GM23338 (cell line): ENCODE results near the gene NIT1. TPM values are rescaled to one million over a fixed set of nuclear protein-coding genes. Genes with fewer than 3 reads are reported as not detected.

Source experiments
- ATAC-seq: fragments of 200-7000 bp; cut with Tn5 transposase; 3 replicates; pipeline ENCODE4 v1.9.1; 2020
- DNase-seq: peaks from one replicate; pipeline ENCODE4 v3.0.0-alpha.2; 2015; ENCODE audit warnings: low spot score
- H2AFZ ChIP-seq: fragments of 200-600 bp; sonication (generic); 2 replicates; pipeline ENCODE4 v1.8.0; 2016; ENCODE audit warnings: antibody characterized with exemption, mild to moderate bottlenecking, moderate library complexity
- H3F3A ChIP-seq: fragments of 200-600 bp; sonication (generic); replicated peaks from 2 replicates; pipeline ENCODE4 v1.8.0; 2017; ENCODE audit warnings: antibody characterized with exemption, mixed run types, low read depth
- H3K27ac ChIP-seq: fragments of 200-600 bp; sonication (generic); 2 replicates; pipeline ENCODE4 v1.6.1; 2016; ENCODE audit warnings: low read depth
- H3K27me3 ChIP-seq: fragments of 200-600 bp; sonication (generic); 2 replicates; pipeline ENCODE4 v1.8.0; 2016; ENCODE audit warnings: mild to moderate bottlenecking, mixed run types, moderate library complexity; ENCODE audit not compliant: insufficient read depth
- H3K36me3 ChIP-seq: fragments of 200-600 bp; sonication (generic); 2 replicates; pipeline ENCODE4 v1.8.0; 2016; ENCODE audit warnings: mild to moderate bottlenecking; ENCODE audit not compliant: insufficient read depth
- H3K4me1 ChIP-seq: fragments of 200-600 bp; sonication (generic); 2 replicates; pipeline ENCODE4 v1.8.0; 2016; ENCODE audit warnings: mild to moderate bottlenecking, moderate library complexity; ENCODE audit not compliant: insufficient read depth
- H3K4me2 ChIP-seq: fragments of 200-600 bp; sonication (generic); 2 replicates; pipeline ENCODE4 v1.7.1; 2017; ENCODE audit warnings: mixed run types
- H3K4me3 ChIP-seq: fragments of 200-600 bp; sonication (generic); 2 replicates; pipeline ENCODE4 v1.6.1; 2016; ENCODE audit warnings: mixed run types
- H3K79me2 ChIP-seq: fragments of 200-600 bp; sonication (generic); replicated peaks from 2 replicates; pipeline ENCODE4 v1.8.0; 2017; ENCODE audit warnings: mild to moderate bottlenecking; ENCODE audit not compliant: insufficient read depth
- H3K9me2 ChIP-seq: fragments of 200-600 bp; sonication (generic); 2 replicates; pipeline ENCODE4 v1.8.0; 2017; ENCODE audit not compliant: insufficient read depth
- H4K20me1 ChIP-seq: fragments of 200-600 bp; sonication (generic); replicated peaks from 2 replicates; pipeline ENCODE4 v1.8.0; 2017; ENCODE audit warnings: mild to moderate bottlenecking; ENCODE audit not compliant: insufficient read depth
- H3K27ac Mint-ChIP-seq: 2 replicates; pipeline ENCODE4 v1.8.0; 2020; ENCODE audit warnings: inconsistent platforms, mild to moderate bottlenecking, moderate library complexity, mixed read lengths
- H3K27me3 Mint-ChIP-seq: 3 replicates; pipeline ENCODE4 v1.8.0; 2022; ENCODE audit warnings: low read depth, mild to moderate bottlenecking, moderate library complexity, mixed read lengths, inconsistent platforms; ENCODE audit not compliant: insufficient read depth, poor library complexity
- H3K36me3 Mint-ChIP-seq: 3 replicates; pipeline ENCODE4 v1.8.0; 2021; ENCODE audit warnings: low read depth, mild to moderate bottlenecking, inconsistent platforms, moderate library complexity, mixed read lengths
- H3K4me1 Mint-ChIP-seq: 3 replicates; pipeline ENCODE4 v1.8.0; 2020; ENCODE audit warnings: mild to moderate bottlenecking, inconsistent platforms, mixed read lengths
- H3K4me3 Mint-ChIP-seq: 3 replicates; pipeline ENCODE4 v1.8.0; 2021; ENCODE audit warnings: moderate library complexity, mild to moderate bottlenecking, inconsistent platforms, mixed read lengths
- H3K9me3 Mint-ChIP-seq: 3 replicates; pipeline ENCODE4 v1.8.0; 2020; ENCODE audit warnings: moderate library complexity, mild to moderate bottlenecking, inconsistent platforms, mixed read lengths
- EZH2phosphoT487 ChIP-seq: fragments of 200-600 bp; sonication (generic); IDR thresholded peaks from one replicate; pipeline ENCODE4 v1.8.1; 2018; ENCODE audit warnings: antibody characterized with exemption; ENCODE audit not compliant: unreplicated experiment
- STAT1 ChIP-seq: IDR thresholded peaks from one replicate; pipeline ENCODE4 v1.6.1; 2016; ENCODE audit warnings: antibody characterized with exemption; ENCODE audit not compliant: unreplicated experiment
- polyA plus RNA-seq: library from polyadenylated mRNA; unstranded; fragments of >200 nt; fragmentation: Nextera tagmentation; extraction: Ambion mirVana; gene quantifications from 2 replicates; pipeline ENCODE4 v1.2.1, GENCODE V29; 2016
- total RNA-seq: library from RNA; depleted of rRNA; stranded (reverse); fragments of >200 nt; shearing (Covaris generic); gene quantifications from 2 replicates; pipeline ENCODE4 v1.2.3, GENCODE V29; 2014
- TF ChIP-seq, protein P1 (sequence below): IDR thresholded peaks from 2 replicates; pipeline ENCODE4 v1.6.1; 2016; ENCODE audit warnings: antibody characterized with exemption
- TF ChIP-seq, protein P2 (sequence below): IDR thresholded peaks from one replicate; pipeline ENCODE4 v1.6.1; 2018; ENCODE audit warnings: antibody characterized with exemption; ENCODE audit not compliant: unreplicated experiment

NIT1 gene
- total and polyA plus RNA-seq, 2 experiments from 2014 or later, result 35.9 to 43.0 TPM

DNA sequence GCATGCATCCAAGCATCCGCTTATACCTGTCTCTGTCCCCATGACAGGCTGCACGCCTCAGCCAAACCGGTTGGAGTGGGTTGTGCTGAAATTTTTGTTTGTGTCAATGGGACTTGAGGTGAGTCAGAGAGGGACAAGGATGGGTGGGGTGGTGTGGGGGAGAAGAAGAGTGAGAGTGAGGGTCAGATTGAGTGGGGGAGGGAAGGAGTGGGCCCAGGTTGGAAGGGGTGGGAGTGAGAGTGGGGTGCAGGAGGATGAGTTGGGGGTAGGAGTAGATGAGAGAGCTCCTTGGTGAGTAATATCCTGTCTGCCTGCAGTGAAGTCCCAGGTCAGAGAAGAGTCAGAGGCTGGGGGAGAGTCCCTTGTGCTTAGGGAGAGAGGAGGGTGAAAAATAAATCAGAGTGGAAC, 25.3 kb upstream of the NIT1 start (continued):
- TF ChIP-seq STAT1, result no peak
- TF ChIP-seq, protein P1, sequence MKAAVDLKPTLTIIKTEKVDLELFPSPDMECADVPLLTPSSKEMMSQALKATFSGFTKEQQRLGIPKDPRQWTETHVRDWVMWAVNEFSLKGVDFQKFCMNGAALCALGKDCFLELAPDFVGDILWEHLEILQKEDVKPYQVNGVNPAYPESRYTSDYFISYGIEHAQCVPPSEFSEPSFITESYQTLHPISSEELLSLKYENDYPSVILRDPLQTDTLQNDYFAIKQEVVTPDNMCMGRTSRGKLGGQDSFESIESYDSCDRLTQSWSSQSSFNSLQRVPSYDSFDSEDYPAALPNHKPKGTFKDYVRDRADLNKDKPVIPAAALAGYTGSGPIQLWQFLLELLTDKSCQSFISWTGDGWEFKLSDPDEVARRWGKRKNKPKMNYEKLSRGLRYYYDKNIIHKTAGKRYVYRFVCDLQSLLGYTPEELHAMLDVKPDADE, result no peak
- TF ChIP-seq, protein P2, sequence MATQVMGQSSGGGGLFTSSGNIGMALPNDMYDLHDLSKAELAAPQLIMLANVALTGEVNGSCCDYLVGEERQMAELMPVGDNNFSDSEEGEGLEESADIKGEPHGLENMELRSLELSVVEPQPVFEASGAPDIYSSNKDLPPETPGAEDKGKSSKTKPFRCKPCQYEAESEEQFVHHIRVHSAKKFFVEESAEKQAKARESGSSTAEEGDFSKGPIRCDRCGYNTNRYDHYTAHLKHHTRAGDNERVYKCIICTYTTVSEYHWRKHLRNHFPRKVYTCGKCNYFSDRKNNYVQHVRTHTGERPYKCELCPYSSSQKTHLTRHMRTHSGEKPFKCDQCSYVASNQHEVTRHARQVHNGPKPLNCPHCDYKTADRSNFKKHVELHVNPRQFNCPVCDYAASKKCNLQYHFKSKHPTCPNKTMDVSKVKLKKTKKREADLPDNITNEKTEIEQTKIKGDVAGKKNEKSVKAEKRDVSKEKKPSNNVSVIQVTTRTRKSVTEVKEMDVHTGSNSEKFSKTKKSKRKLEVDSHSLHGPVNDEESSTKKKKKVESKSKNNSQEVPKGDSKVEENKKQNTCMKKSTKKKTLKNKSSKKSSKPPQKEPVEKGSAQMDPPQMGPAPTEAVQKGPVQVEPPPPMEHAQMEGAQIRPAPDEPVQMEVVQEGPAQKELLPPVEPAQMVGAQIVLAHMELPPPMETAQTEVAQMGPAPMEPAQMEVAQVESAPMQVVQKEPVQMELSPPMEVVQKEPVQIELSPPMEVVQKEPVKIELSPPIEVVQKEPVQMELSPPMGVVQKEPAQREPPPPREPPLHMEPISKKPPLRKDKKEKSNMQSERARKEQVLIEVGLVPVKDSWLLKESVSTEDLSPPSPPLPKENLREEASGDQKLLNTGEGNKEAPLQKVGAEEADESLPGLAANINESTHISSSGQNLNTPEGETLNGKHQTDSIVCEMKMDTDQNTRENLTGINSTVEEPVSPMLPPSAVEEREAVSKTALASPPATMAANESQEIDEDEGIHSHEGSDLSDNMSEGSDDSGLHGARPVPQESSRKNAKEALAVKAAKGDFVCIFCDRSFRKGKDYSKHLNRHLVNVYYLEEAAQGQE, result no peak
- TF ChIP-seq EZH2phosphoT487, result no peak

DNA sequence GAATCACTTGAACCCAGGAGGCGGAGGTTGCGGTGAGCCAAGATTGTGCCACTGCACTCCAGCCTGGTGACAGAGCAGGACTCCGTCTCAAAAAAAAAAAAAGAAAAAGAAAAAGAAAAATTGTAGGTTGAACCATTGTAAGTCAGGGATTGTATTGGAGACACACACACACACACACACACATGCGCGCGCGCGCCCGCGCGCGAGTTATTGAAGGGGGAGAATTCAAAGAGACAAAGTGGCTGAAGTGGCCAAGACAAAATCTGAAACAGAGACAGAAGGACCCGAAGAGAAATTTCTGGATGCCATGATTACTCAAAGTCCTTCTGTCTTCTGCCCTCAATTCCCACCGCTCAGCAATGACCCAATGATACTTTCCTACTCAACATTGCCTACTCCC, 23.4 kb upstream of the NIT1 start:
- H3K9me3 Mint-ChIP-seq, result peaks cover 3% of the 10 kb centered on the region; the same call in 1 of the 3 replicates
- no peaks in the 10 kb centered on the region for H3K9me2 ChIP-seq
- H4K20me1 ChIP-seq, result no peaks in the 10 kb centered on the region
- H3K36me3 Mint-ChIP-seq, result no peaks in the 10 kb centered on the region
- H3K27me3 ChIP-seq, result no peaks in the 10 kb centered on the region
- DNase-seq (no peak), ATAC-seq (no peak)
- H3K4me1 ChIP-seq, result no peaks in the 10 kb centered on the region; the same call in 1 of the 2 replicates
- no peak overlapping the region for H2AFZ ChIP-seq
- TF ChIP-seq, protein P2, result no peak
- TF ChIP-seq EZH2phosphoT487, result no peak
- H3K79me2 ChIP-seq, result no peaks in the 10 kb centered on the region
- H3K27ac ChIP-seq, result no peak overlapping the region
- H3K27me3 Mint-ChIP-seq, result peaks cover 15% of the 10 kb centered on the region
- no peak overlapping the region for H3K27ac Mint-ChIP-seq
- H3K4me2 ChIP-seq, result no peak overlapping the region
- no peak overlapping the region for H3K4me3 ChIP-seq
- H3K4me1 Mint-ChIP-seq, result peaks cover 9% of the 10 kb centered on the region; the same call in 1 of the 3 replicates
- H3K4me3 Mint-ChIP-seq, result no peak overlapping the region
- no peaks in the 10 kb centered on the region for H3K36me3 ChIP-seq
- peaks cover 7% of the 10 kb centered on the region for H3F3A ChIP-seq
